Astrocyte of the cerebellum (primary cell): ENCODE measurements around the gene SLC22A13.
"Not testable (repeated sequence)": the region's sequence is repeated elsewhere in the genome, so short reads cannot be mapped to it uniquely, and the experiment has no call there.

Source experiments
- DNase-seq: peaks from one replicate; pipeline ENCODE4 v3.0.0-alpha.2; 2011; ENCODE audit warnings: low read depth
- H3K4me3 ChIP-seq: 2 replicates; pipeline ENCODE4 v1.5.1; 2011; ENCODE audit warnings: mild to moderate bottlenecking, low read depth, low read length, moderate library complexity
- in situ Hi-C: cut with HindIII; loops from 2 replicates; pipeline ENCODE4 v1.10.0; 2017; ENCODE audit warnings: low sequenced_read_pairs
- TF ChIP-seq, protein P1 (sequence below): IDR thresholded peaks from 2 replicates; pipeline ENCODE4 v1.5.1; 2012; ENCODE audit warnings: low read length, low read depth, moderate library complexity, mild to moderate bottlenecking; ENCODE audit errors: missing control alignments

The SLC22A13 gene

GRCh38 chr3:38284756-38285150 lies 19.1 kb downstream of the SLC22A13 start:
- no peak for DNase-seq
- in situ Hi-C loops = no loop called here

GRCh38 chr3:38289286-38290217 lies 23.9 kb downstream of the SLC22A13 start:
- H3K4me3 ChIP-seq, in situ Hi-C loops, DNase-seq: not testable (repeated sequence)

More at GRCh38 chr3:38284756-38285150, 19.1 kb downstream of the SLC22A13 start:
- H3K4me3 ChIP-seq = no peak overlapping the region
- TF ChIP-seq, protein P1, sequence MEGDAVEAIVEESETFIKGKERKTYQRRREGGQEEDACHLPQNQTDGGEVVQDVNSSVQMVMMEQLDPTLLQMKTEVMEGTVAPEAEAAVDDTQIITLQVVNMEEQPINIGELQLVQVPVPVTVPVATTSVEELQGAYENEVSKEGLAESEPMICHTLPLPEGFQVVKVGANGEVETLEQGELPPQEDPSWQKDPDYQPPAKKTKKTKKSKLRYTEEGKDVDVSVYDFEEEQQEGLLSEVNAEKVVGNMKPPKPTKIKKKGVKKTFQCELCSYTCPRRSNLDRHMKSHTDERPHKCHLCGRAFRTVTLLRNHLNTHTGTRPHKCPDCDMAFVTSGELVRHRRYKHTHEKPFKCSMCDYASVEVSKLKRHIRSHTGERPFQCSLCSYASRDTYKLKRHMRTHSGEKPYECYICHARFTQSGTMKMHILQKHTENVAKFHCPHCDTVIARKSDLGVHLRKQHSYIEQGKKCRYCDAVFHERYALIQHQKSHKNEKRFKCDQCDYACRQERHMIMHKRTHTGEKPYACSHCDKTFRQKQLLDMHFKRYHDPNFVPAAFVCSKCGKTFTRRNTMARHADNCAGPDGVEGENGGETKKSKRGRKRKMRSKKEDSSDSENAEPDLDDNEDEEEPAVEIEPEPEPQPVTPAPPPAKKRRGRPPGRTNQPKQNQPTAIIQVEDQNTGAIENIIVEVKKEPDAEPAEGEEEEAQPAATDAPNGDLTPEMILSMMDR = no peak

DNA sequence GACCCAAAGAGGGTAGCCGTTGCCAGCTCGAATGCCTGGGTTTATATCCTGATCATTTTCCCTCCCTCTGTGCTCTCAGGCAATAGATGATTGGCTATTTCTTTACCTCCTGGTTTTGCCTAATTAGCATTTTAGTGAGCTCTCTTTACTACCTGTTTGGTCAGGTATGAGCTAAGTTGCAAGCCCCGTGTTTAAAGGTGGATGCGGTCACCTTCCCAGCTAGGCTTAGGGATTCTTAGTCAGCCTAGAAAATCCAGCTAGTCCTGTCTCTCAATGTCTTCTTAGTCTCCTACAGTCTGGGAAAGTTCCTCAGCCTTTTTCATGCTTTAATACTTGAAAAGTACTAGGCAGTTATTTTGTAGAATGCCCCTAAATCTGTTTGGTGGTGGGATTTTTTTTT lies 31.4 kb downstream of the SLC22A13 start:
- DNase-seq, H3K4me3 ChIP-seq, in situ Hi-C loops: not testable (repeated sequence)

DNA sequence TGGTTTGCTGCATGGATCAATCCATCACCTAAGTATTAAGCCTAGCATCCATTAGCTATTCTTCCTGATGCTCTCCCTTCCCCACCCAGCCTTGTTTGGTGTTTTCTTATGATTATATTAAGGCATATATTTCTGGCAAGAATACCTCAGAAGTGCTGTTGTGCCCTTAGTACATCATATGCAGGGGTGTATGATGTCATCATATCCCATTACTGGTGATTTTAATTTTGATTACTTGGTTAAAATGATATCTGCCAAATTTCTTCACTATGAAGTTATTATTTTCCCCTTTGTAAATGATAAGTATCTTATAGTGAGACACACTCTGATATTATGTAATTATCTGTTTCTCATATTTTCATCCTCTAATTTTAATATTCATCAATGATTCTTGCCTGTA lies 31.9 kb downstream of the SLC22A13 start:
- DNase-seq = no peak
- TF ChIP-seq, protein P1 = no peak
- H3K4me3 ChIP-seq = no peak overlapping the region
- in situ Hi-C loops = no loop called here

DNA sequence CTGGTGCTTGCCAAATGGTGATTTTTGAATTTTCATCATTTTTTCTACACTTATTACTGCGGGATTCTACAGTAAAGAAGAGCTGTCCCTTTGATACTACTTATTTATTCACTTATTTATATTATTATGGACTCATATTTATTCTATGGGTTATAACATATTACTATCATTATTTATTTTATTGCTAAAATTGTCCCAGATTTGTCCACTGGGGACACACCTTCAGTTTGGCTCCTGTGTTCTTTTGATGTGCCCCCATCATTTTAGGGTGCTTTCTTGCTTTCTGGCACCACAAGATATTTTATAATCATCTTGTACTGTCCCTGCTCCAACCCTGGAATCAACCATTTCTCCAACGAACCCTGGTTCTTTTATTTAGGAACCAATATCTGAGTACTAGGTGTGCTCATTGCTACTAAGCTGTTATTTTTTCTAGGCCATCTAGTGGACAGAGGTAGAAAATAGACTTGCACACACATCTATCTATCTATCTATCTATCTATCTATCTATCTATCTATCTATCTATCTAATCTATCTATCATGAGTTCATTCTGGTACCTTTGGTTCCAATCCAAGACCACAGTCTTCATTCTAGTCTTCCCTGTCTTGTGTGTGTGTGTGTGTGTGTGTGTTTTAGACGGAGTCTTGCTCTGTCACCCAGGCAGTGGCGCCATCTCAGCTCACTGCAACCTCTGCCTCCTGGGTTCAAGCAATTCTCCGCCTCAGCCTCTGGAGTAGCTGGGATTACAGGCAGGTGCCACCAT lies 32.5 kb downstream of the SLC22A13 start:
- DNase-seq = peak; percentile 6
- in situ Hi-C loops = no loop called here
- TF ChIP-seq, protein P1 = peak; percentile 42

DNA sequence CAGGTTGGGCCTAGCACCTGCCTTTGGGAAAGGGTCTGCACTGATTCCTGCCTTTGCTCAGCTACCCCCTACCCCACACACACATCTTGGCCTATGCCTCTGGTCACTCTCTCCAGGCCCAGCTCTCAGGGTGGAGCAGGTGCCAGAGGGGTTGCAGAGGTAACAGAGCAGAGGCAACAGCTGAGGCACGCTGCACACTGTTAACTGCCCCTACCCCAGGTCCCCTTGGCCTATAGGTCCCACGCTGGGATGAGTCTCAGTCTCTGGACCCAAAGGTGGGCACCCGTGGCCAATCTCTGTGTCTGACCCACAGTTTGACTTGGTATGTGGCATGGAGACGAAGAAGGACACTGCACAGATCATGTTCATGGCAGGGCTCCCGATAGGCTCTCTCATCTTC lies 41.3 kb downstream of the SLC22A13 start:
- in situ Hi-C loops = loop anchor here (5.0 kb wide), 1 partner anchor 60 kb away; no protein-coding TSS in a partner anchor
- H3K4me3 ChIP-seq = no peak overlapping the region
- TF ChIP-seq, protein P1 = no peak
- no peak for DNase-seq

More for the DNA sequence above, 32.5 kb downstream of the SLC22A13 start:
- H3K4me3 ChIP-seq = no peak overlapping the region

- TF ChIP-seq, protein P1 = no peak
- H3K4me3 ChIP-seq = no peak overlapping the region
- DNase-seq = no peak
- in situ Hi-C loops = loop anchor here (5.0 kb wide), 1 partner anchor 60 kb away; no protein-coding TSS in a partner anchor
Measured at GRCh38 chr3:38307599-38307998, 42.0 kb downstream of the SLC22A13 start.
